ENCODE results near the gene DCHS1. TPM values are rescaled to one million over a fixed set of nuclear protein-coding genes. Genes with fewer than 3 reads are reported as not detected.

Gene DCHS1
- total and polyA plus RNA-seq, 9 of the 15 experiments (the other 6 are each of a cell fraction or from before 2014, with no cell fraction given), result 0.04 to 0.49 (median 0.14) TPM; not detected in 2

GRCh38 chr11:6611963-6612212, 43.7 kb downstream of the DCHS1 start (continued):
- TF ChIP-seq ERF (CRISPR knock-in tag; IDR thresholded peaks at IDR 0.05), result peak; percentile 32; the same call in 1 of the 2 replicates
- TF ChIP-seq, protein P1, sequence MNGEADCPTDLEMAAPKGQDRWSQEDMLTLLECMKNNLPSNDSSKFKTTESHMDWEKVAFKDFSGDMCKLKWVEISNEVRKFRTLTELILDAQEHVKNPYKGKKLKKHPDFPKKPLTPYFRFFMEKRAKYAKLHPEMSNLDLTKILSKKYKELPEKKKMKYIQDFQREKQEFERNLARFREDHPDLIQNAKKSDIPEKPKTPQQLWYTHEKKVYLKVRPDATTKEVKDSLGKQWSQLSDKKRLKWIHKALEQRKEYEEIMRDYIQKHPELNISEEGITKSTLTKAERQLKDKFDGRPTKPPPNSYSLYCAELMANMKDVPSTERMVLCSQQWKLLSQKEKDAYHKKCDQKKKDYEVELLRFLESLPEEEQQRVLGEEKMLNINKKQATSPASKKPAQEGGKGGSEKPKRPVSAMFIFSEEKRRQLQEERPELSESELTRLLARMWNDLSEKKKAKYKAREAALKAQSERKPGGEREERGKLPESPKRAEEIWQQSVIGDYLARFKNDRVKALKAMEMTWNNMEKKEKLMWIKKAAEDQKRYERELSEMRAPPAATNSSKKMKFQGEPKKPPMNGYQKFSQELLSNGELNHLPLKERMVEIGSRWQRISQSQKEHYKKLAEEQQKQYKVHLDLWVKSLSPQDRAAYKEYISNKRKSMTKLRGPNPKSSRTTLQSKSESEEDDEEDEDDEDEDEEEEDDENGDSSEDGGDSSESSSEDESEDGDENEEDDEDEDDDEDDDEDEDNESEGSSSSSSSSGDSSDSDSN (IDR thresholded peaks at IDR 0.05; ENCODE audit: borderline replicate concordance in 1 of 2, low read depth in 2 of 2, low read length in 2 of 2), result peak in 1 of 2 experiments; percentile 47; a peak in 2 of 4 replicates
- TF ChIP-seq ETV5 (CRISPR knock-in tag; IDR thresholded peaks at IDR 0.05; ENCODE audit: low read depth), result no peak
- TF ChIP-seq SIN3A (IDR thresholded peaks at IDR 0.05; ENCODE audit: borderline replicate concordance in 2 of 2, control insufficient read depth in 1 of 2, low read depth in 2 of 2, low read length in 2 of 2), result peak; percentile 58 to 91; a peak in 1 of 4 replicates
- 0 out of 2 replicates have a peak, but pooled peaks have one; percentile 3 for TF ChIP-seq SRSF3 (IDR thresholded peaks at IDR 0.05; ENCODE audit: insufficient read depth, low read length)
- TF ChIP-seq JUN (IDR thresholded peaks at IDR 0.05; ENCODE audit: borderline replicate concordance, low read depth, low read length), result no peak
- no peak for TF ChIP-seq JUN (CRISPR knock-in tag; IDR thresholded peaks at IDR 0.05; ENCODE audit: borderline replicate concordance)
- no peak for TF ChIP-seq FOXK2 (conservative IDR thresholded peaks at IDR 0.05 in 1 of 2, IDR thresholded peaks at IDR 0.05 in 1 of 2; ENCODE audit: low read depth in 2 of 2)
- TF ChIP-seq ZNF316 (IDR thresholded peaks at IDR 0.05), result no peak
- TF ChIP-seq, protein P2, sequence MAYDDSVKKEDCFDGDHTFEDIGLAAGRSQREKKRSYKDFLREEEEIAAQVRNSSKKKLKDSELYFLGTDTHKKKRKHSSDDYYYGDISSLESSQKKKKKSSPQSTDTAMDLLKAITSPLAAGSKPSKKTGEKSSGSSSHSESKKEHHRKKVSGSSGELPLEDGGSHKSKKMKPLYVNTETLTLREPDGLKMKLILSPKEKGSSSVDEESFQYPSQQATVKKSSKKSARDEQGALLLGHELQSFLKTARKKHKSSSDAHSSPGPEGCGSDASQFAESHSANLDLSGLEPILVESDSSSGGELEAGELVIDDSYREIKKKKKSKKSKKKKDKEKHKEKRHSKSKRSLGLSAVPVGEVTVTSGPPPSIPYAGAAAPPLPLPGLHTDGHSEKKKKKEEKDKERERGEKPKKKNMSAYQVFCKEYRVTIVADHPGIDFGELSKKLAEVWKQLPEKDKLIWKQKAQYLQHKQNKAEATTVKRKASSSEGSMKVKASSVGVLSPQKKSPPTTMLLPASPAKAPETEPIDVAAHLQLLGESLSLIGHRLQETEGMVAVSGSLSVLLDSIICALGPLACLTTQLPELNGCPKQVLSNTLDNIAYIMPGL (CRISPR knock-in tag; IDR thresholded peaks at IDR 0.05), result 0 out of 2 replicates have a peak, but pooled peaks have one; percentile 21
- TF ChIP-seq PYGO2 (tag; IDR thresholded peaks at IDR 0.05), result no peak
- TF ChIP-seq CREB3 (tag; conservative IDR thresholded peaks at IDR 0.05; ENCODE audit: low read depth), result no peak
- TF ChIP-seq SNAPC5 (CRISPR knock-in tag; IDR thresholded peaks at IDR 0.05), result no peak
- no peak for TF ChIP-seq SPI1 (IDR thresholded peaks at IDR 0.05; ENCODE audit: borderline replicate concordance, low read depth, low read length)
- TF ChIP-seq, protein P3, sequence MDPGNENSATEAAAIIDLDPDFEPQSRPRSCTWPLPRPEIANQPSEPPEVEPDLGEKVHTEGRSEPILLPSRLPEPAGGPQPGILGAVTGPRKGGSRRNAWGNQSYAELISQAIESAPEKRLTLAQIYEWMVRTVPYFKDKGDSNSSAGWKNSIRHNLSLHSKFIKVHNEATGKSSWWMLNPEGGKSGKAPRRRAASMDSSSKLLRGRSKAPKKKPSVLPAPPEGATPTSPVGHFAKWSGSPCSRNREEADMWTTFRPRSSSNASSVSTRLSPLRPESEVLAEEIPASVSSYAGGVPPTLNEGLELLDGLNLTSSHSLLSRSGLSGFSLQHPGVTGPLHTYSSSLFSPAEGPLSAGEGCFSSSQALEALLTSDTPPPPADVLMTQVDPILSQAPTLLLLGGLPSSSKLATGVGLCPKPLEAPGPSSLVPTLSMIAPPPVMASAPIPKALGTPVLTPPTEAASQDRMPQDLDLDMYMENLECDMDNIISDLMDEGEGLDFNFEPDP (CRISPR knock-in tag; IDR thresholded peaks at IDR 0.05), result no peak
- TF ChIP-seq RNF2 (IDR thresholded peaks at IDR 0.05), result no peak
- no peak for TF ChIP-seq LCOR (CRISPR knock-in tag; IDR thresholded peaks at IDR 0.05)
- TF ChIP-seq ZNF263 (CRISPR knock-in tag; IDR thresholded peaks at IDR 0.05; ENCODE audit: borderline replicate concordance), result no peak
- TF ChIP-seq MEIS2 (IDR thresholded peaks at IDR 0.05; ENCODE audit: partially characterized antibody), result peak; percentile 2
- TF ChIP-seq, protein P4, sequence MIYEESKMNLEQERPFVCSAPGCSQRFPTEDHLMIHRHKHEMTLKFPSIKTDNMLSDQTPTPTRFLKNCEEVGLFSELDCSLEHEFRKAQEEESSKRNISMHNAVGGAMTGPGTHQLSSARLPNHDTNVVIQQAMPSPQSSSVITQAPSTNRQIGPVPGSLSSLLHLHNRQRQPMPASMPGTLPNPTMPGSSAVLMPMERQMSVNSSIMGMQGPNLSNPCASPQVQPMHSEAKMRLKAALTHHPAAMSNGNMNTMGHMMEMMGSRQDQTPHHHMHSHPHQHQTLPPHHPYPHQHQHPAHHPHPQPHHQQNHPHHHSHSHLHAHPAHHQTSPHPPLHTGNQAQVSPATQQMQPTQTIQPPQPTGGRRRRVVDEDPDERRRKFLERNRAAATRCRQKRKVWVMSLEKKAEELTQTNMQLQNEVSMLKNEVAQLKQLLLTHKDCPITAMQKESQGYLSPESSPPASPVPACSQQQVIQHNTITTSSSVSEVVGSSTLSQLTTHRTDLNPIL (CRISPR knock-in tag; IDR thresholded peaks at IDR 0.05), result no peak
- no peak for TF ChIP-seq ZKSCAN1 (IDR thresholded peaks at IDR 0.05; ENCODE audit: low read depth, low read length)

Data from K562 (cell line).